K562 (cell line): Measurements from ENCODE around the gene SP2. TPM values are rescaled to one million over a fixed set of nuclear protein-coding genes. Genes with fewer than 3 reads are reported as not detected.
A peak's percentile ranks its signal among the peaks of the same experiment; 100 is the strongest.

Experiments
- ATAC-seq: fragments of 200-7000 bp; cut with Tn5 transposase; 3 replicates; pipeline ENCODE4 v1.9.1; 2020; ENCODE audit warnings: moderate library complexity
- BruUV-seq: library from RNA; stranded (reverse); fragments of 400-500 nt; replicated peaks from 2 replicates; lab custom pipeline; 2021; lab: Mats Ljungman, UMichigan
- CTCF ChIA-PET: fragments of 300-600 bp; formaldehyde crosslinking; extraction: SDS; loops from one replicate; lab custom pipeline; 2021; ENCODE audit warnings: low intra/inter-chr PET ratio; lab: Yijun Ruan, JAX
- POLR2A ChIA-PET: fragments of 300-600, 350-650 bp; sonication (Branson Sonifier 250); formaldehyde crosslinking; extraction: SDS; loops from one replicate; lab custom pipeline; 2021; ENCODE audit warnings: antibody characterized with exemption, inconsistent platforms; lab: Yijun Ruan, JAX
- DNase-seq, 4 experiments: peaks; one replicate each; pipeline versions ENCODE4 v3.0.0 to v3.0.0-alpha.2; 2011 to 2018; ENCODE audit warnings: low spot score in 3 of 4, mixed read lengths in 3 of 4; ENCODE audit errors: extremely low read depth in 1 of 4
- FAIRE-seq: peaks from 2 replicates; lab custom pipeline; 2011; peaks lifted over from hg19 to GRCh38; lab: Jason Lieb, UNC
- H2AFZ ChIP-seq: 2 replicates; pipeline ENCODE4 v1.6.0; 2011; ENCODE audit warnings: low read depth, low read length, control low read depth, inconsistent platforms
- H3K27ac ChIP-seq: fragments of 200-600 bp; 3 replicates; pipeline ENCODE4 v1.8.0; 2011; ENCODE audit warnings: low read depth, mild to moderate bottlenecking, control low read depth, inconsistent platforms, low read length, moderate library complexity, mixed read lengths; ENCODE audit errors: extremely low read depth
- H3K27me3 ChIP-seq, 2 experiments: fragments of 300-600 bp in 1 of 2; 2 replicates in 1 of 2; 3 replicates in 1 of 2; pipeline versions ENCODE4 v1.6.0 to v1.8.0; 2011; ENCODE audit warnings: inconsistent platforms in 2 of 2, low read length in 2 of 2, mild to moderate bottlenecking in 1 of 2, mixed read lengths in 1 of 2, moderate library complexity in 1 of 2; ENCODE audit not compliant: control insufficient read depth in 2 of 2, insufficient read depth in 2 of 2
- H3K36me3 ChIP-seq: fragments of 300-600 bp; 3 replicates; pipeline ENCODE4 v1.8.0; 2011; ENCODE audit warnings: mild to moderate bottlenecking, low read length, inconsistent platforms; ENCODE audit not compliant: control insufficient read depth, insufficient read depth
- H3K4me1 ChIP-seq, 2 experiments: fragments of 200-600 bp in 1 of 2; replicated peaks in 1 of 2; 2 replicates in 1 of 2; 3 replicates in 1 of 2; pipeline versions ENCODE4 v1.5.1 to v1.8.0; 2011; ENCODE audit warnings: inconsistent platforms in 2 of 2, low read length in 2 of 2, mild to moderate bottlenecking in 1 of 2, mixed read lengths in 1 of 2, moderate library complexity in 1 of 2; ENCODE audit not compliant: control insufficient read depth in 2 of 2, insufficient read depth in 2 of 2
- H3K4me2 ChIP-seq: 2 replicates; pipeline ENCODE4 v1.6.1; 2011; ENCODE audit warnings: low read length, control low read depth, inconsistent platforms, mixed read lengths; ENCODE audit not compliant: insufficient read depth
- H3K4me3 ChIP-seq: fragments of 200-600 bp; sonication (generic), shearing (Covaris generic); 2 replicates; pipeline ENCODE4 v1.5.1; 2016; ENCODE audit warnings: control low read depth, inconsistent platforms
- H3K79me2 ChIP-seq: fragments of 200-600 bp; 3 replicates; pipeline ENCODE4 v1.8.0; 2011; ENCODE audit warnings: low read length, inconsistent platforms; ENCODE audit not compliant: control insufficient read depth, insufficient read depth
- H3K9ac ChIP-seq, 2 experiments: 2 replicates each; pipeline versions ENCODE4 v1.6.0 to v1.6.1; 2011; ENCODE audit warnings: low read depth in 2 of 2, low read length in 2 of 2, control low read depth in 1 of 2, inconsistent platforms in 1 of 2, mild to moderate bottlenecking in 1 of 2, mixed read lengths in 1 of 2; ENCODE audit not compliant: insufficient read depth in 1 of 2
- H3K9me1 ChIP-seq: one replicate; pipeline ENCODE4 v1.6.0; 2011; ENCODE audit warnings: inconsistent platforms, mild to moderate bottlenecking, low read length, moderate library complexity; ENCODE audit not compliant: control insufficient read depth, insufficient read depth
- H3K9me3 ChIP-seq: replicated peaks from 2 replicates; pipeline ENCODE4 v1.5.1; 2011; ENCODE audit warnings: low read depth, low read length, inconsistent platforms; ENCODE audit not compliant: control insufficient read depth, insufficient read depth
- H4K20me1 ChIP-seq: replicated peaks from 2 replicates; pipeline ENCODE4 v1.6.1; 2011; ENCODE audit warnings: low read length, inconsistent platforms, mixed read lengths; ENCODE audit not compliant: control insufficient read depth, insufficient read depth
- POLR2G ChIP-seq: fragments of 200-400 bp; formaldehyde crosslinking; IDR thresholded peaks from 2 replicates; pipeline ENCODE4 v1.6.1; 2017; ENCODE audit warnings: low read depth, mild to moderate bottlenecking, antibody characterized with exemption, low read length, moderate library complexity
- RBFOX2 ChIP-seq: fragments of 200-400 bp; formaldehyde crosslinking; IDR thresholded peaks from 2 replicates; pipeline ENCODE4 v1.6.1; 2017; ENCODE audit warnings: low read depth, mild to moderate bottlenecking, low read length, moderate library complexity
- YY1 ChIP-seq, 3 experiments: IDR thresholded peaks; 2 replicates each; pipeline ENCODE4 v1.6.1; 2011; ENCODE audit warnings: low read length in 2 of 3, mild to moderate bottlenecking in 2 of 3, moderate library complexity in 2 of 3, borderline replicate concordance in 1 of 3, control low read depth in 1 of 3, low read depth in 1 of 3; ENCODE audit not compliant: insufficient read depth in 3 of 3, insufficient replicate concordance in 2 of 3, control insufficient read depth in 1 of 3, insufficient read length in 1 of 3; ENCODE audit errors: extremely low read depth in 1 of 3
- WGBS: fragments of 100-300 bp; shearing (Covaris generic); methylation state at CpG from one replicate; pipeline ENCODE4 v1.1.6; 2016; ENCODE audit warnings: low coverage, mixed read lengths; ENCODE audit not compliant: insufficient coverage; ENCODE audit errors: missing lambda C conversion rate; 5-methylcytosine and 5-hydroxymethylcytosine counted together
- in situ Hi-C: fragments of 300-500 bp; cut with MboI; formaldehyde crosslinking; loops from 4 replicates; pipeline ENCODE4 v1.15.0; 2018; ENCODE audit warnings: inconsistent platforms, mixed read lengths
- intact Hi-C: fragments of 100-400 bp; cut with micrococcal nuclease; formaldehyde crosslinking; loops from 2 replicates; pipeline ENCODE4 v1.14.2; 2022
- polyA plus RNA-seq, 8 experiments: library from polyadenylated mRNA; depleted of rRNA in 4 of 8; stranded (reverse) in 5 of 8; unstranded in 3 of 8; fragments of >200 nt; fragmentation: Nextera tagmentation in 2 of 8; fragmentation: Illumina TruSeq in 1 of 8; extraction: Ambion mirVana in 2 of 8; extraction: Trizol in 1 of 8; gene quantifications; 2 replicates each; pipeline versions ENCODE4 v1.2.1 to v1.2.3, GENCODE V29; 2011 to 2014; ENCODE audit warnings: inconsistent platforms in 1 of 8, missing spikeins in 1 of 8
- total RNA-seq, 7 experiments: library from RNA; depleted of rRNA in 6 of 7; stranded (reverse); fragments of >200 nt in 6 of 7; fragmentation: Illumina TruSeq in 2 of 7; extraction: Trizol in 2 of 7; gene quantifications; 2 replicates each; pipeline versions ENCODE4 v1.2.1 to v1.2.3, GENCODE V29; 2011 to 2021; ENCODE audit warnings: low replicate concordance in 1 of 7

The SP2 gene
- total and polyA plus RNA-seq, 9 of the 15 experiments (the other 6 are each of a cell fraction or from before 2014, with no cell fraction given): 0.77 to 22.3 (median 2.3) TPM

GRCh38 chr17:47916489-47917208 lies 20.6 kb downstream of the SP2 start:
- no peak overlapping the region; a peak in 1 of 4 replicates for H3K9ac ChIP-seq
- intact Hi-C loops: no loop called here
- no peaks in the 10 kb centered on the region for H4K20me1 ChIP-seq
- CTCF ChIA-PET: no interaction called here
- H3K9me1 ChIP-seq: peaks cover 1% of the 10 kb centered on the region
- 82% methylated on average over 11 of the region's 19 CpGs for WGBS
- no peak overlapping the region for H3K4me2 ChIP-seq
- no peak overlapping the region for H2AFZ ChIP-seq
- no peaks in the 10 kb centered on the region for H3K27me3 ChIP-seq
- H3K27ac ChIP-seq: no peak overlapping the region
- TSS peak; percentile 46 for BruUV-seq
- TF ChIP-seq YY1 (IDR thresholded peaks at IDR 0.05; ENCODE audit: borderline replicate concordance in 1 of 3, control insufficient read depth in 1 of 3, extremely low read depth in 1 of 3, insufficient read depth in 3 of 3, insufficient read length in 1 of 3, insufficient replicate concordance in 2 of 3, low read depth in 1 of 3, low read length in 2 of 3) (no peak), POLR2G (0 out of 2 replicates have a peak, but pooled peaks have one; percentile 44), RBFOX2 (0 out of 2 replicates have a peak, but pooled peaks have one; percentile 14)
- POLR2A ChIA-PET: interaction anchor here (0.7 to 1.0 kb wide), 3 partner anchors 11 to 67 kb away, joined by 3 to 4 read pairs (median 3); no protein-coding TSS in a partner anchor
- ATAC-seq (no peak), DNase-seq (no peak), FAIRE-seq (no peak)
- H3K9me3 ChIP-seq: no peaks in the 10 kb centered on the region
- in situ Hi-C loops: no loop called here
- H3K4me1 ChIP-seq: no peaks in the 10 kb centered on the region
- H3K4me3 ChIP-seq: no peak overlapping the region
- H3K36me3 ChIP-seq: peaks cover 22% of the 10 kb centered on the region; the same call in 2 of the 3 replicates
- H3K79me2 ChIP-seq: no peaks in the 10 kb centered on the region
